Coronary artery (tissue), 2 donors: ENCODE measurements around the gene RICTOR.

ENCODE experiments used
- DNase-seq: peaks from one replicate; pipeline ENCODE4 v3.0.0-alpha.2; 2017; ENCODE audit warnings: low spot score
- H3K27ac ChIP-seq, 2 donors: fragments of 200-600 bp; sonication (generic); one replicate each; pipeline ENCODE4 v1.5.1; 2016 to 2019
- H3K4me3 ChIP-seq: fragments of 200-600 bp; sonication (generic); 2 replicates; pipeline ENCODE4 v1.5.1; 2016; ENCODE audit warnings: mild to moderate bottlenecking, moderate library complexity
- TF ChIP-seq, protein P1 (sequence below): fragments of 200-600 bp; sonication (generic); IDR thresholded peaks from one replicate; pipeline ENCODE4 v1.5.1; 2019; ENCODE audit warnings: antibody characterized with exemption

RICTOR gene

GRCh38 chr5:38913714-38914113 lies 160.5 kb downstream of the RICTOR start:
- DNase-seq, result no peak
- TF ChIP-seq, protein P1, sequence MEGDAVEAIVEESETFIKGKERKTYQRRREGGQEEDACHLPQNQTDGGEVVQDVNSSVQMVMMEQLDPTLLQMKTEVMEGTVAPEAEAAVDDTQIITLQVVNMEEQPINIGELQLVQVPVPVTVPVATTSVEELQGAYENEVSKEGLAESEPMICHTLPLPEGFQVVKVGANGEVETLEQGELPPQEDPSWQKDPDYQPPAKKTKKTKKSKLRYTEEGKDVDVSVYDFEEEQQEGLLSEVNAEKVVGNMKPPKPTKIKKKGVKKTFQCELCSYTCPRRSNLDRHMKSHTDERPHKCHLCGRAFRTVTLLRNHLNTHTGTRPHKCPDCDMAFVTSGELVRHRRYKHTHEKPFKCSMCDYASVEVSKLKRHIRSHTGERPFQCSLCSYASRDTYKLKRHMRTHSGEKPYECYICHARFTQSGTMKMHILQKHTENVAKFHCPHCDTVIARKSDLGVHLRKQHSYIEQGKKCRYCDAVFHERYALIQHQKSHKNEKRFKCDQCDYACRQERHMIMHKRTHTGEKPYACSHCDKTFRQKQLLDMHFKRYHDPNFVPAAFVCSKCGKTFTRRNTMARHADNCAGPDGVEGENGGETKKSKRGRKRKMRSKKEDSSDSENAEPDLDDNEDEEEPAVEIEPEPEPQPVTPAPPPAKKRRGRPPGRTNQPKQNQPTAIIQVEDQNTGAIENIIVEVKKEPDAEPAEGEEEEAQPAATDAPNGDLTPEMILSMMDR, result no peak
- Histone ChIP-seq H3K27ac (no peak overlapping the region), H3K4me3 (no peak overlapping the region)

GRCh38 chr5:38911933-38912332 lies 162.3 kb downstream of the RICTOR start:
- Histone ChIP-seq H3K4me3 (no peak overlapping the region), H3K27ac (no peak overlapping the region)
- DNase-seq, result no peak
- TF ChIP-seq, protein P1, result no peak

- H3K4me3 ChIP-seq, result no peak overlapping the region
- no peak overlapping the region for H3K27ac ChIP-seq
- TF ChIP-seq, protein P1, result no peak
- no peak for DNase-seq
Measured at GRCh38 chr5:38906503-38906902, 167.7 kb downstream of the RICTOR start.

- TF ChIP-seq, protein P1, result no peak
- DNase-seq, result no peak
- H3K27ac ChIP-seq, result no peak overlapping the region
- no peak overlapping the region for H3K4me3 ChIP-seq
Measured at GRCh38 chr5:38905516-38905915, 168.7 kb downstream of the RICTOR start.

DNA sequence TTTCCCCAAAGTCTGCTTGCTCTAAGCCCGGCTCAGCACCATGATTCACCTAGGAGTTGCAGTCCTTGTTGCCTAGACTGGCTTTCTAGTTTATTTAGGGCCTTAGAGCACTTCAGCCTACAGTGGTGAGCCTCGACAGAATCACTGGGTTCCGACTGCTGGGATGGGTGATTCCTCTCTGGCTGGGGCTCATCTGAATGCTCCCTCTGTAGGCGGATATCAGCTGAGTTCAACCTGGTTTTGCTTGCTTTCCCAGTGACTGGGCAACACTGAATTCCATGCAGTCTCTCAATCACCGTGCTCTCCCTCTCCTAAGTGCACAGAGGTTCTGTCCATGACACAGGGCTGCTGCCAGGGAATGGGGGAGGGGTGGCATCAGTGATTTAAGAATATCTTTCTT lies 174.3 kb downstream of the RICTOR start:
- no peak overlapping the region for H3K4me3 ChIP-seq
- no peak overlapping the region for H3K27ac ChIP-seq
- TF ChIP-seq, protein P1, result no peak

GRCh38 chr5:38896760-38897159 lies 177.4 kb downstream of the RICTOR start:
- Histone ChIP-seq H3K4me3 (no peak overlapping the region), H3K27ac (no peak overlapping the region)
- DNase-seq, result no peak
- TF ChIP-seq, protein P1, result no peak

More for the DNA sequence above, 174.3 kb downstream of the RICTOR start:
- DNase-seq, result no peak

DNA sequence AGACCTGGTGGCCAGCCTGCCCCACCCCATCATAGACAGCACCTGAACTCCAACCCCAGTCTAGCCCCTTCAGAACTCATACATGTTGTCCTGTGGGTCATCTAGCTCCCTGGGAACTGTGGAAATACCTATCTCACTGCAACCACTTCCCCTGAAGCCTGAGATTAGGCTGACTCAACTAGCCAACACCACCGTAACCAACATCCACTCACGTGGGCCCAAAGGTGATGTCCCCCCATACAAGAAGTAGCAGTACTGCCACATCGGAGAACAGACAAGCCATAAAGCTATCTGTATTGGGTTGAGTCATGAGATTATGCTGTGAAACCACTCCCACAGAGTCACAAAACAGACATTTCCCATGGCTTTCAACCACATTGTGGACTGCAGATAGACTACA lies 181.8 kb downstream of the RICTOR start:
- Histone ChIP-seq H3K27ac (no peak overlapping the region), H3K4me3 (no peak overlapping the region)
- TF ChIP-seq, protein P1, result no peak
- no peak for DNase-seq
